GM21367 (cell line): ENCODE data around the gene HSF5.
"Not testable (repeated sequence)": the region's sequence is repeated elsewhere in the genome, so short reads cannot be mapped to it uniquely, and the experiment has no call there.

Experiments used
- ATAC-seq: cut with Tn5 transposase; IDR thresholded peaks from one replicate; pipeline ENCODE4 v1.9.1; 2021; ENCODE audit not compliant: unreplicated experiment

The HSF5 gene

GRCh38 chr17:58516644-58517377 is 28.6 kb upstream of the HSF5 start:
- no peak for ATAC-seq

- no peak for ATAC-seq
Measured at GRCh38 chr17:58515286-58515685, 27.1 kb upstream of the HSF5 start.

GRCh38 chr17:58514770-58515157 is 26.6 kb upstream of the HSF5 start:
- ATAC-seq = no peak

DNA sequence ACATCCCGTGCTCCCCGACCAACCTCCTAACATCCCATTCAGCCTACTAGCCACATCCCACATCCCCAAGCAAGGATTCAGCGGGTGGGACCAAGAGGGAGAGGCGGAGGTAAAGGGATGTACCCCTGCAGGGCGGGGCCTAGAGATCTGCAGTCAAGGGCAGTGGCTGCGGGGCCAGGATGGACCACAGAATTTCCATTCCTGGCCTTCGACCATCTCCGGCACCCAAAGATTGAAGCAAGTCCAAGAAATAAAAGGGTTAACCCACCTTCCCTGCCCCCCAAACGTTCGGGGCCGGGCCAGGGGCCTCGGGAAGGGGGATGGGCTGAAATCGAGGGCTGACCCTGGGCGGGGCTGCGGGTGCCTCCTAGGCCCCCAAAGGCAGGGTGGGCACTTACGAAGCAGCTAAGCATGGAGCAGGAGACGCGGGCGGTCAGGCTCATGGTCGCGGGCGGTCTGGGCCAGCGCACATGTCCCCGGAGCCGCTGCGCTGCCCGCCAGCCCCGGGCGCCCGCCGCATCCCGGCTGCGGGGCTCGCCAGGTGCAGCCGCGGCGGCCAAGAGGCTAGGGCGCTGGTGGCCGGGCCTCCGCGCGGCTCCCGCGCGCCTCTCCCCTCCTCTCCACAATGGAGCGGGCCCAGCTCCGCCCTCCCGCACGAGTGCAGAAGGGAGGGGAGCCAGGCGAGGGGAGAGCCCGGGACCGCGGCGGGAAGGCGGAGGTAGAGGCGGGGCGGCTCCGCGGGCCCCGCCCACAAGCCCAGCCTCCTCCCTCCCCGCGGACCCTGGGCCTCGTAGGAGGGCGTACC is 26.0 kb upstream of the HSF5 start, which contains the start of gene MTMR4:
Gene MTMR4, minus strand, starts transcription at position 674 of the 805 bp plus-strand sequence. Its CDS starts 231 bp downstream, at position 443.
- ATAC-seq = peak; percentile 16

DNA sequence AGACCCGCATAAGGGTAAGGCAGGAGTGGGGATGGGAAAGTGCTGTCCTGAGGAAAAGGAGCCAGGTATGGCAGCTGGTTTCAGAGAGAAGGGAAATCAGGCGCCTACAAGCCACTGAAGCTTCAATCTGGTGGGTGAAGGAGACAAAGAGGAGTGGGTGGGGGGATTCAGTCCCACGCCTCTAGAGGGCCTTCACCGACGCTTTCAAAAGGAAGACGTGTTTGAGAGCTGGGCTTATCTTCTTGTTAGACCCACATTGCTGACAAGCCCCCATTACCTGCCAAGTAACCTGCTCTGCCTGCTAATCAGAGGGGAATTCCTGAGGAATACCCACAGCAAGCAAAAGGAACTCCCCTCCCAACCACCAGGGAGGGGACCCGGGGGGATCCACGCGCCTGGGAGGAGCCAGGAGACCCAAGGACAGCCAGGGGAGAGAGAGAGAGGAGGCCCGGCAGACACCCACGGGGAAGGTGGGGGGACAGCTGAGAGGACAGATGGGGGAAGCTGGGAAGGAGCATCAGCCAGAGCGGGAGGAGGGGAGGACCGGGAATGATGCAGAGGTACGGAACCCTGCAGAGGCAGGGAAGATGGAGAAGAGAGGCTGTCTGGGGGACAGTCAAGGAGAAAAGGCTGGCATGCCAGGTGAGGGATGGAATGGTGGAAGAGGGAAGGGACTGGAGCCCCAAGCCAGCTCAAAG is 25.2 kb upstream of the HSF5 start:
- ATAC-seq = no peak

GRCh38 chr17:58510075-58510474 is 21.9 kb upstream of the HSF5 start:
- no peak for ATAC-seq

DNA sequence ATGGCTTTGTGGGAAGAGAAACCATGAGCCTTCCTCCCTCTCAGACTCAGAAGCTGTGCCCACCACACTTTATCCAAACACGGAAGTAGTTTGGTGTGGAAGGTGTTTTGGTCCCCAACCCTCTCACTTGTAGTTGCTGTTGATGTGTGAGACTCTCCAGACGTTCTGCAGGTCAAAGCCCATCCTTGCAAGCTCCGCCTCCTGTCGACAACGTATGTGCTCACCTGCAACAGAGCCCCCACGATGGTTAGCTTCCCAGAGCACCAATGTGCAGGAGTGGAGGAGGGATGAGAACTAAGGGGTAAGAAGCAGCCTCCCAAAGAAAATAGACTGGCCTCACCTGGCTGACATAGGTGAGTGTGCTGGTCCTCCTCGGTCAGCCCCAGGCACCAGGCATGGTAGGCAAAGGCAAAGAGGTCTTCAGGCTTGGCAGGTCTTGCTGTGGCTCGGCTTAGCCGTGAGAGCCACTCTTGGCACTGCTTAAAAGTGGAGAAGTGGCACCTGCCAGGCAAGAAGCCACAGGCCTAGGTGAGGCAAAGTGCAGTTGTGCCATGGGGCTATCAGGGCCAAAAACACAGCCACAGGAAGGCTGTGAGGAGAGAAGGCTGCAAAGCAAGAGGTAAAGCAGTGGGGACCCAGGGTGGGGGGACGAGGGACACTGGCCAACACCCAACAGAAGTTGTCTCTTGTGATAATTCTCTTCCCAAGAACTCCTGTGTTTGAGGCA is 20.3 kb upstream of the HSF5 start:
- ATAC-seq = no peak

GRCh38 chr17:58507123-58507634 is 19.0 kb upstream of the HSF5 start:
- ATAC-seq = no peak

GRCh38 chr17:58506354-58507080 is 18.3 kb upstream of the HSF5 start:
- ATAC-seq = no peak

- ATAC-seq = peak; percentile 76
Measured at GRCh38 chr17:58504826-58505351, 16.7 kb upstream of the HSF5 start.

GRCh38 chr17:58503866-58504265 is 15.7 kb upstream of the HSF5 start:
- no peak for ATAC-seq

- ATAC-seq = not testable (repeated sequence)
Measured at GRCh38 chr17:58503134-58503533, 14.9 kb upstream of the HSF5 start.

GRCh38 chr17:58501451-58501850 is 13.2 kb upstream of the HSF5 start:
- ATAC-seq = no peak

DNA sequence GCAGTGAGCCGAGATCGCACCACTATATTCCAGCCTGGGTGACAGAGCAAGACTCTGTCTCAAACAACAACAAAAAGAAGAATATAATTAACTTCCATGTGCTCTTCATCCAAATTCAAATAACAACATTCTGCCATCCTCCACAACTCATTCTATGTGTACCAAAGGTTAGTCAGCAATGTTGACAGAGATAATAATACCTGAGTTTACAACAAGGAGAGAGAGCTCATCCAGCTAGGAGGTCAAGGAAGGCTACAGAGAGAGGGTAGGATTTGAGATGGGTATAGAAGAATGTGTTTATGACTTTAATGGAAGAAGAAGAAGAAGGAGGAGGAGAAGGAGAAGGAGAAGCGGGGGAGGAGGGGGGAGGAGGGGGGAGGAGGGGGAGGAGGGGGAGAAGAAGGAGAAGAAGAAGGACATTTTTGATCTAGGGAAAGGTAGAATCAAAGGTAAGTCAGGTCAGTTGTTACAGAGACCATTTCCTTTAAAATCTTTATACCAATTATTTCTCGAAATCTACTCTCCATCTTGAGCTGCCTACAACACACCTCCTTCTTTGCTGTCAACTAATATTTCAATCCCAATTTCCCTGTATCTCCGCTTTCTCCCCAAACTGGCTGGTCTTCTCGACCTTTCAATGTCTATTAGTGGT is 10.1 kb upstream of the HSF5 start:
- no peak for ATAC-seq

GRCh38 chr17:58493506-58493905 is 5.3 kb upstream of the HSF5 start:
- no peak for ATAC-seq

GRCh38 chr17:58492238-58493121 is 4.3 kb upstream of the HSF5 start:
- ATAC-seq = no peak

DNA sequence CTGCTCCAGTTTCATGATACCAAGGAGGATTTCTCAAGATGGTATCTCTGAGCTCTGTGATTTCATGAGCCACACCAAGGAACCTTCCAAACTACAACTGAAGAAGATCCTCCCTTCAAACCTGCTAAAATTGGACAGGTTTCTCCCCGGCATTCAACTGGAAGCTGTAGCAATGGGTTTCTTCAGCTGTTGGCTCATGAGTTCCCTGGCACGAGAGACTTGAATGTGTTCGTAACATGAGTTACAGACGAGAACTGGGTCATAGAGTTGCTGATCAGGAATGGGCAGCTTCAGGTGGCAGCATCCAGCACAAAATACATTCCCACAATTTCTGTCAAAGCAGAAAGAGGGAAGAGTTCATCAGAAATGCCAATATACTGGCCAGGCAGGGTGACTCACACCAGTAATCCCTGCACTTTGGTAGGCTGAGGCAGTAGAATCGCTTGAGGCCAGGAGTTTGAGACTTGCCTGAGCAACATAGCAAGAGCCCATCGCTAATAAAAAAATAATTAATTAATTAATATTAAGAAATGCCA is 3.4 kb upstream of the HSF5 start:
- ATAC-seq = no peak

GRCh38 chr17:58488428-58488890 is 251 bp upstream of the HSF5 start:
- no peak for ATAC-seq
